PFSK-1 (cell line): ENCODE results near the gene ST6GALNAC3.

Experiments
- FOXP2 ChIP-seq: optimal IDR thresholded peaks from 2 replicates; pipeline ENCODE3; 2011; ENCODE audit warnings: borderline replicate concordance, control low read depth, inconsistent platforms; ENCODE audit not compliant: insufficient read depth; ENCODE audit errors: extremely low read length, extremely low read depth
- POLR2AphosphoS5 ChIP-seq: IDR thresholded peaks from 2 replicates; pipeline ENCODE4 v1.6.1; 2012; ENCODE audit warnings: low read depth, mild to moderate bottlenecking, control low read depth, low read length, moderate library complexity
- SIN3A ChIP-seq: IDR thresholded peaks from 2 replicates; pipeline ENCODE4 v1.6.1; 2012; ENCODE audit warnings: mild to moderate bottlenecking, low read length, moderate library complexity, borderline replicate concordance; ENCODE audit not compliant: insufficient read depth
- TAF1 ChIP-seq: IDR thresholded peaks from 2 replicates; pipeline ENCODE4 v1.6.1; 2012; ENCODE audit warnings: low read length, control low read depth, borderline replicate concordance; ENCODE audit not compliant: insufficient read depth
- TF ChIP-seq, protein P1 (sequence below), 2 experiments: IDR thresholded peaks; 2 replicates each; pipeline versions ENCODE4 v1.6.1 to v1.8.0; 2011 to 2012; ENCODE audit warnings: low read depth in 2 of 2, low read length in 2 of 2, control low read depth in 1 of 2, inconsistent platforms in 1 of 2, mild to moderate bottlenecking in 1 of 2, moderate library complexity in 1 of 2; ENCODE audit not compliant: insufficient read depth in 1 of 2

ST6GALNAC3 gene

DNA sequence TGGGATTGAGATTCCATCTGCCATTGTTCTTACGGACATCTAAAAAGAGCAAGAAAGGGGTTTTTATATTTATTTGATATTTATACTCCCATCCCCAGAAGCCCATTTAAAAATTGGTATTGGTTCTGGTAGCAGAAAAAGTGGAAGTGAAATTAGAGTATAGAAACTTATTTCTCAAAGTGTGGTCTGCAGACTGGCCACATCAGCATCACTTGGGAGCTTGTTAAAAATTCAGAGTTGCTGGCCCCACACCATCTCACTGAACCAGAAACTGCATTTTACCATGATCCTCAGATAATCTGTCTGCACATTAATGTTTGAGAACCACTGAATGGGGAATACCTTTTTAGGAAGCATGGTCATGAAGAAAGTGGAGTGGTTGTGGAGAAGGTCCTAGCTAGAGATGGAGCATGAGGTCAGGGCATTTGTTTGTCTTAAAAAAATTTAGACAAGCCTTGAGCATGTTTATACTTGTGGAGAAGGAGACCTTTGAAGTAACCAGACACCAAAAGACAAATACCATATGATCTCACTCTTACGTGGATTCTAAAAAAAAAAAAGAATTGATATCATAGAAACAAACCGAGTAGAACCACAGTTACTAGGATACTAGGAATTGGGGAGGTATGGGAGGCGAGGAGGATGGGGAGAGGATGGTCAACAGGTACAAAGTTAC is 116.3 kb downstream of the ST6GALNAC3 start:
- no peak for TF ChIP-seq FOXP2
- no peak for TF ChIP-seq SIN3A
- TF ChIP-seq TAF1, result no peak
- no peak for TF ChIP-seq POLR2AphosphoS5
- TF ChIP-seq, protein P1, sequence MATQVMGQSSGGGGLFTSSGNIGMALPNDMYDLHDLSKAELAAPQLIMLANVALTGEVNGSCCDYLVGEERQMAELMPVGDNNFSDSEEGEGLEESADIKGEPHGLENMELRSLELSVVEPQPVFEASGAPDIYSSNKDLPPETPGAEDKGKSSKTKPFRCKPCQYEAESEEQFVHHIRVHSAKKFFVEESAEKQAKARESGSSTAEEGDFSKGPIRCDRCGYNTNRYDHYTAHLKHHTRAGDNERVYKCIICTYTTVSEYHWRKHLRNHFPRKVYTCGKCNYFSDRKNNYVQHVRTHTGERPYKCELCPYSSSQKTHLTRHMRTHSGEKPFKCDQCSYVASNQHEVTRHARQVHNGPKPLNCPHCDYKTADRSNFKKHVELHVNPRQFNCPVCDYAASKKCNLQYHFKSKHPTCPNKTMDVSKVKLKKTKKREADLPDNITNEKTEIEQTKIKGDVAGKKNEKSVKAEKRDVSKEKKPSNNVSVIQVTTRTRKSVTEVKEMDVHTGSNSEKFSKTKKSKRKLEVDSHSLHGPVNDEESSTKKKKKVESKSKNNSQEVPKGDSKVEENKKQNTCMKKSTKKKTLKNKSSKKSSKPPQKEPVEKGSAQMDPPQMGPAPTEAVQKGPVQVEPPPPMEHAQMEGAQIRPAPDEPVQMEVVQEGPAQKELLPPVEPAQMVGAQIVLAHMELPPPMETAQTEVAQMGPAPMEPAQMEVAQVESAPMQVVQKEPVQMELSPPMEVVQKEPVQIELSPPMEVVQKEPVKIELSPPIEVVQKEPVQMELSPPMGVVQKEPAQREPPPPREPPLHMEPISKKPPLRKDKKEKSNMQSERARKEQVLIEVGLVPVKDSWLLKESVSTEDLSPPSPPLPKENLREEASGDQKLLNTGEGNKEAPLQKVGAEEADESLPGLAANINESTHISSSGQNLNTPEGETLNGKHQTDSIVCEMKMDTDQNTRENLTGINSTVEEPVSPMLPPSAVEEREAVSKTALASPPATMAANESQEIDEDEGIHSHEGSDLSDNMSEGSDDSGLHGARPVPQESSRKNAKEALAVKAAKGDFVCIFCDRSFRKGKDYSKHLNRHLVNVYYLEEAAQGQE (IDR thresholded peaks at IDR 0.05; ENCODE audit: insufficient read depth in 1 of 2, low read depth in 2 of 2, low read length in 2 of 2), result no peak

DNA sequence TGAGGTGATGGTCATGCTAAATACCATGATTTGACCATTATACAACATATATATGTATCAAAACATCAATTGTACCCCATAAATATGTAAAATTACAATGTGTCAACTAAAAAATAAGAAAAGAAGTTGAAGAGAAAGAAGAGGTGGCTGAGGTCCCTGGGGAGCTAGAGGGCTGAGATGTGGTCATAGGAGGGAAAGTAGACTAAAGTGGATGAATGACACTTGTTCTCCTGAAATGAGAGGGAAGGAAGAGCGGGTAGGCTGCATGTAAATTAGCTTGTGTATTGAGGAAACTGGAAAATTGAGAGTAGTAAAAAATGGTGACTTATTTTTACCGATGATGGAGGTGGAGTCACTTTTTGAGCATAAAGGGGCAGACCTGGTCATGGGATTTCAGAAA is 117.0 kb downstream of the ST6GALNAC3 start:
- TF ChIP-seq, protein P1 (IDR thresholded peaks at IDR 0.05; ENCODE audit: insufficient read depth in 1 of 2, low read depth in 2 of 2, low read length in 2 of 2), result no peak
- TF ChIP-seq FOXP2, result no peak
- no peak for TF ChIP-seq SIN3A
- no peak for TF ChIP-seq POLR2AphosphoS5

DNA sequence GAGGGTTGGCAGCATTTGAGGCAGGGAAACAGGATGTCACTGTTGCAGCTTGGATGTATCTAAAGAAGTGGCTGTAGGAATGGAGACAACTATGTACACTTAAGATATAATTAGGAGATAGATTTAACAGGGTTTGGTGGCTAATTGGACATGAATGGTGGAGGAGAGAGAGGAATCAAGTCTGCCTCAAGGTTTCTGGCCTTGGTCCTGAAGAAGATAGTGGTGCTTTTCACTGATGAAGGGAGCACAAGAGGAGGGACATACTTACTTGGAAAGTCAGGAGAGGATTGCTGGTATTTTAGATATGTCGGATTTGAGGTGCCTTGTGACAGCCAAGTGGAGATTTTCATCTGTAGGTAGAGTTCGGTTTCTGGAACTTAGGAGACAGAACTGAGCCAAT is 123.9 kb downstream of the ST6GALNAC3 start:
- no peak for TF ChIP-seq TAF1
- TF ChIP-seq POLR2AphosphoS5, result no peak
- TF ChIP-seq, protein P1 (IDR thresholded peaks at IDR 0.05; ENCODE audit: insufficient read depth in 1 of 2, low read depth in 2 of 2, low read length in 2 of 2), result peak in 1 of 2 experiments; percentile 83; a peak in 2 of 4 replicates

DNA sequence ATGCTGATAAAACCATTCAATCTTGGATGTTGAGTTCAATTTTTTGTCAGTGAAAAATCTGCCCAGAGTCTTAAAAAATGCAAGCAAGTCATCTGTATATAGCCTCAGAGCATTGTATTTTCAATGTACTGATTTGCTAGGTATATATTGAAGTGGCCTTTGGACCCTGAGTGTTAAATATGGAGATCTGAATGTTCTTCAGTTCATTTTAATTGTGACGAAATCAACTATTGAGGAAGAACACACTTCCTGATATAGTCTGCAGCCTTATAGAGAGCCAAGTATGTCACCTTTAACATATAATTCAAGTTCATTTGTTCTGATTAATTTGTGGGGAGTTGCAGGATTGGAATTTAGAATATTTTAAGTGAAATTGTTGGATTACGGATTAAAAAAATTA is 128.1 kb downstream of the ST6GALNAC3 start:
- no peak for TF ChIP-seq POLR2AphosphoS5
- TF ChIP-seq TAF1, result no peak
- TF ChIP-seq, protein P1 (IDR thresholded peaks at IDR 0.05; ENCODE audit: insufficient read depth in 1 of 2, low read depth in 2 of 2, low read length in 2 of 2), result no peak

DNA sequence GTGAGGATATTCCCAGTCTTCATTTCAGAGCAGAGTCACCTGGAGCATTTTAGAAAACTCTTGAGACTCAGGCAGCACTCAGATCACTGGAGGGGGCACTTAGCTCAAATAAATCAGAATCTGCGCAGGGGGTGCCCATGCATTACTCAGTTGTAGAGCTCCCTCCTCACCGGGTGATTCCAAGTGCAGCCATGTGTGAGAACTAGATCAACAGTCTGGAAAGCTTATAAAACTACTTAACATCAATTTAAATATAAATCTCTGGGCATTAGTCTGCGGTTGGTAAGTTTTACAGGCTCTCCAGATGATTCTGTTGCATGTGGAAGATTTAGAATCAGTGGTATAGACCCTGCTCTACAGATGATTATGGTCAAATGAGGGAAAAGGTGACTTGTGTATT is 128.6 kb downstream of the ST6GALNAC3 start:
- no peak for TF ChIP-seq SIN3A
- TF ChIP-seq FOXP2, result no peak
- no peak for TF ChIP-seq POLR2AphosphoS5
- no peak for TF ChIP-seq TAF1
- TF ChIP-seq, protein P1 (IDR thresholded peaks at IDR 0.05; ENCODE audit: insufficient read depth in 1 of 2, low read depth in 2 of 2, low read length in 2 of 2), result no peak
